ENCODE results near the gene PRKAG3. TPM values are rescaled to one million over a fixed set of nuclear protein-coding genes. Genes with fewer than 3 reads are reported as not detected.

PRKAG3 gene
- total RNA-seq, 3 donors from 2014 or later (not counting 1 experiment from before 2014, with no cell fraction given), result not detected

- WGBS (ENCODE audit: insufficient coverage), result 88% methylated on average over 7 of the region's 9 CpGs
- Mint-ChIP-seq H3K27me3 (ENCODE audit: low read depth in 2 of 2) (peaks cover 6 to 11% of the 10 kb centered on the region in 2 donors), H3K4me3 (no peak overlapping the region), H3K36me3 (no peaks in the 10 kb centered on the region), H3K27ac (no peak overlapping the region), H3K9me3 (no peaks in the 10 kb centered on the region), H3K4me1 (no peaks in the 10 kb centered on the region)
- Histone ChIP-seq H3K4me3 (ENCODE audit: low read length) (no peak overlapping the region), H3K27me3 (ENCODE audit: control insufficient read depth, insufficient read depth, low read length) (no peaks in the 10 kb centered on the region), H3K27ac (ENCODE audit: low read length) (no peak overlapping the region), H3K9me3 (ENCODE audit: control insufficient read depth, insufficient read depth, low read length) (no peaks in the 10 kb centered on the region), H3K4me1 (ENCODE audit: control insufficient read depth, insufficient read depth, low read length) (no peaks in the 10 kb centered on the region), H3K36me3 (ENCODE audit: control insufficient read depth, insufficient read depth, low read length) (no peaks in the 10 kb centered on the region)
- no peak for ATAC-seq
- intact Hi-C loops (cut with micrococcal nuclease), result no loop called here
- TF ChIP-seq CTCF (IDR thresholded peaks at IDR 0.05), result no peak
- DNase-seq, result no peak
Observed at GRCh38 chr2:218821605-218822211, 9.9 kb downstream of the PRKAG3 start.

- intact Hi-C loops (cut with micrococcal nuclease), result no loop called here
- H3K27me3 Mint-ChIP-seq (ENCODE audit: low read depth in 2 of 2), result peaks cover 9 to 16% of the 10 kb centered on the region in 2 donors
- Histone ChIP-seq H3K36me3 (ENCODE audit: control insufficient read depth, insufficient read depth, low read length) (no peaks in the 10 kb centered on the region), H3K4me3 (ENCODE audit: low read length) (no peak overlapping the region), H3K27ac (ENCODE audit: low read length) (no peak overlapping the region), H3K4me1 (ENCODE audit: control insufficient read depth, insufficient read depth, low read length) (no peaks in the 10 kb centered on the region), H3K9me3 (ENCODE audit: control insufficient read depth, insufficient read depth, low read length) (no peaks in the 10 kb centered on the region), H3K27me3 (ENCODE audit: control insufficient read depth, insufficient read depth, low read length) (no peaks in the 10 kb centered on the region)
- no peak for TF ChIP-seq CTCF (IDR thresholded peaks at IDR 0.05)
- H3K4me3 Mint-ChIP-seq, result no peak overlapping the region
- no peak for DNase-seq
- no peaks in the 10 kb centered on the region for H3K36me3 Mint-ChIP-seq
- no peaks in the 10 kb centered on the region for H3K4me1 Mint-ChIP-seq
- ATAC-seq, result no peak
- H3K9me3 Mint-ChIP-seq, result no peaks in the 10 kb centered on the region
- H3K27ac Mint-ChIP-seq, result no peak overlapping the region
- WGBS (ENCODE audit: insufficient coverage), result 92% methylated on average over 15 of the region's 15 CpGs
Observed at GRCh38 chr2:218820746-218821369, 10.7 kb downstream of the PRKAG3 start.

GRCh38 chr2:218819093-218819492, 12.5 kb downstream of the PRKAG3 start:
- no peaks in the 10 kb centered on the region for H3K36me3 Mint-ChIP-seq
- ATAC-seq (no peak), DNase-seq (no peak)
- WGBS (ENCODE audit: insufficient coverage), result 85% methylated on average over 7 of the region's 7 CpGs
- TF ChIP-seq CTCF (IDR thresholded peaks at IDR 0.05), result no peak
- no peaks in the 10 kb centered on the region for H3K4me1 Mint-ChIP-seq
- Histone ChIP-seq H3K27ac (ENCODE audit: low read length) (no peak overlapping the region), H3K36me3 (ENCODE audit: control insufficient read depth, insufficient read depth, low read length) (no peaks in the 10 kb centered on the region), H3K27me3 (ENCODE audit: control insufficient read depth, insufficient read depth, low read length) (no peaks in the 10 kb centered on the region), H3K4me1 (ENCODE audit: control insufficient read depth, insufficient read depth, low read length) (no peaks in the 10 kb centered on the region), H3K9me3 (ENCODE audit: control insufficient read depth, insufficient read depth, low read length) (no peaks in the 10 kb centered on the region), H3K4me3 (ENCODE audit: low read length) (no peak overlapping the region)
- H3K27ac Mint-ChIP-seq, result no peak overlapping the region
- peaks cover 10 to 16% of the 10 kb centered on the region in 2 donors for H3K27me3 Mint-ChIP-seq (ENCODE audit: low read depth in 2 of 2)
- no peak overlapping the region for H3K4me3 Mint-ChIP-seq
- intact Hi-C loops (cut with micrococcal nuclease), result no loop called here
- H3K9me3 Mint-ChIP-seq, result no peaks in the 10 kb centered on the region

Data from natural killer cell (primary cell).